GM12878 (cell line): ENCODE results near the gene HDAC9.

Source experiments
- BRCA1 ChIP-seq: IDR thresholded peaks from 2 replicates; pipeline ENCODE4 v1.6.1; 2011; ENCODE audit warnings: low read depth, low read length, improper control_type of control experiment
- STAT1 ChIP-seq: fragments of 450-650 bp; conservative IDR thresholded peaks from 2 replicates; pipeline ENCODE4 v1.6.1; 2014; ENCODE audit warnings: antibody characterized with exemption, mild to moderate bottlenecking
- TCF3 ChIP-seq: IDR thresholded peaks from 2 replicates; pipeline ENCODE4 v1.6.1; 2012; ENCODE audit warnings: low read depth, mild to moderate bottlenecking, low read length, borderline replicate concordance; ENCODE audit not compliant: insufficient read depth
- TF ChIP-seq, protein P1 (sequence below), 3 experiments: IDR thresholded peaks in 2 of 3; conservative IDR thresholded peaks in 1 of 3; 2 replicates each; pipeline ENCODE4 v1.5.1; 2011; ENCODE audit warnings: low read depth in 3 of 3, low read length in 3 of 3, mild to moderate bottlenecking in 3 of 3, control low read depth in 2 of 3, moderate library complexity in 2 of 3, inconsistent platforms in 1 of 3, mixed read lengths in 1 of 3; ENCODE audit not compliant: control insufficient read depth in 2 of 3, insufficient read depth in 1 of 3; ENCODE audit errors: extremely low read depth in 1 of 3
- TF ChIP-seq, protein P2 (sequence below): IDR thresholded peaks from 2 replicates; pipeline ENCODE4 v1.6.1; 2012; ENCODE audit warnings: low read depth, low read length, improper control_type of control experiment
- TF ChIP-seq, protein P3 (sequence below): fragments of 450-650 bp; IDR thresholded peaks from 2 replicates; pipeline ENCODE4 v1.6.1; 2017; ENCODE audit warnings: mild to moderate bottlenecking, moderate library complexity
- TF ChIP-seq, protein P4 (sequence below): fragments of 150-350 bp; IDR thresholded peaks from 2 replicates; pipeline ENCODE4 v1.6.1; 2016; ENCODE audit warnings: low read depth, low read length

DNA sequence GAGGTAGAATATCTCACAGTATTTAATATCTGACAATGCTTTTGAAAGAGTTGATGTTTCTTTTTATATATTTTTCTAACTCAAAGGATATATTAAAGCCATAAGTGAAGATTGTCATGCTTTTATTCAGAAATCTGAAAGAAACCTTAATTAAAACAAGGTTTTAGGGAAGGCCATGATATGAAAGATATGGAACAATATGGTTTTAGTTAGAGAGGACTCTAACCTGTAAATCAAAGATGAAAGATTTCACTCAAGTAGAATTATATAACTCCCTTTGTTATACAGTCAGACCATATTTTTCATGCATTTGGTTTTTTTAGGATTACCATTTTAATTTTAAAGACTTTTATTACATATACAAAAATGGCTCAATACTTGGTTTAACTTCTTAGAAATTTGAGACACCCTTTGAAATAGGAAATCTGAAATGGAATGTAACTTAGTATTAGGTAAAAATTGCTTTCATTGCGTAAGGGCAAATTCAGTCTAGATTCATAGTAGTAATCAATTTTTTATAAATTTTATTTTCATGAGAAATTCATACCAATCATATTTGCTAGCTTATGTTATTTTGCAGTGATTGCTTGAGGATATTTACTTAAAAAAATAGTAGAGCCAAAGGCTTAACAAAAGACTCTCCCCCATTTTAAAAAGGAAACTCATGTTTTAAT, 502.1 kb downstream of the HDAC9 start:
- TF ChIP-seq, protein P1, sequence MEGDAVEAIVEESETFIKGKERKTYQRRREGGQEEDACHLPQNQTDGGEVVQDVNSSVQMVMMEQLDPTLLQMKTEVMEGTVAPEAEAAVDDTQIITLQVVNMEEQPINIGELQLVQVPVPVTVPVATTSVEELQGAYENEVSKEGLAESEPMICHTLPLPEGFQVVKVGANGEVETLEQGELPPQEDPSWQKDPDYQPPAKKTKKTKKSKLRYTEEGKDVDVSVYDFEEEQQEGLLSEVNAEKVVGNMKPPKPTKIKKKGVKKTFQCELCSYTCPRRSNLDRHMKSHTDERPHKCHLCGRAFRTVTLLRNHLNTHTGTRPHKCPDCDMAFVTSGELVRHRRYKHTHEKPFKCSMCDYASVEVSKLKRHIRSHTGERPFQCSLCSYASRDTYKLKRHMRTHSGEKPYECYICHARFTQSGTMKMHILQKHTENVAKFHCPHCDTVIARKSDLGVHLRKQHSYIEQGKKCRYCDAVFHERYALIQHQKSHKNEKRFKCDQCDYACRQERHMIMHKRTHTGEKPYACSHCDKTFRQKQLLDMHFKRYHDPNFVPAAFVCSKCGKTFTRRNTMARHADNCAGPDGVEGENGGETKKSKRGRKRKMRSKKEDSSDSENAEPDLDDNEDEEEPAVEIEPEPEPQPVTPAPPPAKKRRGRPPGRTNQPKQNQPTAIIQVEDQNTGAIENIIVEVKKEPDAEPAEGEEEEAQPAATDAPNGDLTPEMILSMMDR (IDR thresholded peaks at IDR 0.05 in 2 of 3, conservative IDR thresholded peaks at IDR 0.05 in 1 of 3; ENCODE audit: control insufficient read depth in 2 of 3, extremely low read depth in 1 of 3, insufficient read depth in 1 of 3, low read depth in 3 of 3, low read length in 3 of 3) = no peak
- TF ChIP-seq TCF3 (no peak), BRCA1 (no peak), STAT1 (no peak)
- TF ChIP-seq, protein P2, sequence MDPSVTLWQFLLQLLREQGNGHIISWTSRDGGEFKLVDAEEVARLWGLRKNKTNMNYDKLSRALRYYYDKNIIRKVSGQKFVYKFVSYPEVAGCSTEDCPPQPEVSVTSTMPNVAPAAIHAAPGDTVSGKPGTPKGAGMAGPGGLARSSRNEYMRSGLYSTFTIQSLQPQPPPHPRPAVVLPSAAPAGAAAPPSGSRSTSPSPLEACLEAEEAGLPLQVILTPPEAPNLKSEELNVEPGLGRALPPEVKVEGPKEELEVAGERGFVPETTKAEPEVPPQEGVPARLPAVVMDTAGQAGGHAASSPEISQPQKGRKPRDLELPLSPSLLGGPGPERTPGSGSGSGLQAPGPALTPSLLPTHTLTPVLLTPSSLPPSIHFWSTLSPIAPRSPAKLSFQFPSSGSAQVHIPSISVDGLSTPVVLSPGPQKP = no peak
- TF ChIP-seq, protein P3, sequence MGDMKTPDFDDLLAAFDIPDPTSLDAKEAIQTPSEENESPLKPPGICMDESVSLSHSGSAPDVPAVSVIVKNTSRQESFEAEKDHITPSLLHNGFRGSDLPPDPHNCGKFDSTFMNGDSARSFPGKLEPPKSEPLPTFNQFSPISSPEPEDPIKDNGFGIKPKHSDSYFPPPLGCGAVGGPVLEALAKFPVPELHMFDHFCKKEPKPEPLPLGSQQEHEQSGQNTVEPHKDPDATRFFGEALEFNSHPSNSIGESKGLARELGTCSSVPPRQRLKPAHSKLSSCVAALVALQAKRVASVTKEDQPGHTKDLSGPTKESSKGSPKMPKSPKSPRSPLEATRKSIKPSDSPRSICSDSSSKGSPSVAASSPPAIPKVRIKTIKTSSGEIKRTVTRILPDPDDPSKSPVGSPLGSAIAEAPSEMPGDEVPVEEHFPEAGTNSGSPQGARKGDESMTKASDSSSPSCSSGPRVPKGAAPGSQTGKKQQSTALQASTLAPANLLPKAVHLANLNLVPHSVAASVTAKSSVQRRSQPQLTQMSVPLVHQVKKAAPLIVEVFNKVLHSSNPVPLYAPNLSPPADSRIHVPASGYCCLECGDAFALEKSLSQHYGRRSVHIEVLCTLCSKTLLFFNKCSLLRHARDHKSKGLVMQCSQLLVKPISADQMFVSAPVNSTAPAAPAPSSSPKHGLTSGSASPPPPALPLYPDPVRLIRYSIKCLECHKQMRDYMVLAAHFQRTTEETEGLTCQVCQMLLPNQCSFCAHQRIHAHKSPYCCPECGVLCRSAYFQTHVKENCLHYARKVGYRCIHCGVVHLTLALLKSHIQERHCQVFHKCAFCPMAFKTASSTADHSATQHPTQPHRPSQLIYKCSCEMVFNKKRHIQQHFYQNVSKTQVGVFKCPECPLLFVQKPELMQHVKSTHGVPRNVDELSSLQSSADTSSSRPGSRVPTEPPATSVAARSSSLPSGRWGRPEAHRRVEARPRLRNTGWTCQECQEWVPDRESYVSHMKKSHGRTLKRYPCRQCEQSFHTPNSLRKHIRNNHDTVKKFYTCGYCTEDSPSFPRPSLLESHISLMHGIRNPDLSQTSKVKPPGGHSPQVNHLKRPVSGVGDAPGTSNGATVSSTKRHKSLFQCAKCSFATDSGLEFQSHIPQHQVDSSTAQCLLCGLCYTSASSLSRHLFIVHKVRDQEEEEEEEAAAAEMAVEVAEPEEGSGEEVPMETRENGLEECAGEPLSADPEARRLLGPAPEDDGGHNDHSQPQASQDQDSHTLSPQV = no peak
- TF ChIP-seq, protein P4, sequence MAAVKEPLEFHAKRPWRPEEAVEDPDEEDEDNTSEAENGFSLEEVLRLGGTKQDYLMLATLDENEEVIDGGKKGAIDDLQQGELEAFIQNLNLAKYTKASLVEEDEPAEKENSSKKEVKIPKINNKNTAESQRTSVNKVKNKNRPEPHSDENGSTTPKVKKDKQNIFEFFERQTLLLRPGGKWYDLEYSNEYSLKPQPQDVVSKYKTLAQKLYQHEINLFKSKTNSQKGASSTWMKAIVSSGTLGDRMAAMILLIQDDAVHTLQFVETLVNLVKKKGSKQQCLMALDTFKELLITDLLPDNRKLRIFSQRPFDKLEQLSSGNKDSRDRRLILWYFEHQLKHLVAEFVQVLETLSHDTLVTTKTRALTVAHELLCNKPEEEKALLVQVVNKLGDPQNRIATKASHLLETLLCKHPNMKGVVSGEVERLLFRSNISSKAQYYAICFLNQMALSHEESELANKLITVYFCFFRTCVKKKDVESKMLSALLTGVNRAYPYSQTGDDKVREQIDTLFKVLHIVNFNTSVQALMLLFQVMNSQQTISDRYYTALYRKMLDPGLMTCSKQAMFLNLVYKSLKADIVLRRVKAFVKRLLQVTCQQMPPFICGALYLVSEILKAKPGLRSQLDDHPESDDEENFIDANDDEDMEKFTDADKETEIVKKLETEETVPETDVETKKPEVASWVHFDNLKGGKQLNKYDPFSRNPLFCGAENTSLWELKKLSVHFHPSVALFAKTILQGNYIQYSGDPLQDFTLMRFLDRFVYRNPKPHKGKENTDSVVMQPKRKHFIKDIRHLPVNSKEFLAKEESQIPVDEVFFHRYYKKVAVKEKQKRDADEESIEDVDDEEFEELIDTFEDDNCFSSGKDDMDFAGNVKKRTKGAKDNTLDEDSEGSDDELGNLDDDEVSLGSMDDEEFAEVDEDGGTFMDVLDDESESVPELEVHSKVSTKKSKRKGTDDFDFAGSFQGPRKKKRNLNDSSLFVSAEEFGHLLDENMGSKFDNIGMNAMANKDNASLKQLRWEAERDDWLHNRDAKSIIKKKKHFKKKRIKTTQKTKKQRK = no peak
